Endothelial cell of umbilical vein (primary cell): ENCODE measurements around the gene POU3F1. TPM values are rescaled to one million over a fixed set of nuclear protein-coding genes. Genes with fewer than 3 reads are reported as not detected.
A peak's percentile ranks its signal among the peaks of the same experiment; 100 is the strongest.

Experiments used
- Bru-seq: library from RNA; stranded (reverse); fragments of 400-500 nt; gene quantifications from one replicate; lab custom pipeline; 2021; lab: Mats Ljungman, UMichigan
- BruChase-seq, 2 experiments: library from RNA; stranded (reverse); fragments of 400-500 nt; gene quantifications; one replicate each; lab custom pipeline; 2021; lab: Mats Ljungman, UMichigan
- BruUV-seq: library from RNA; stranded (reverse); fragments of 400-500 nt; replicated peaks from 2 replicates; lab custom pipeline; 2021; lab: Mats Ljungman, UMichigan
- CTCF ChIA-PET: fragments of 300-600, 350-600 bp; sonication (Branson Sonifier 250); formaldehyde crosslinking; loops from one replicate; lab custom pipeline; 2021; ENCODE audit warnings: antibody characterized with exemption, inconsistent platforms; lab: Charles Lee
- POLR2A ChIA-PET: fragments of 300-600, 350-600 bp; sonication (Branson Sonifier 250); formaldehyde crosslinking; loops from one replicate; lab custom pipeline; 2021; ENCODE audit warnings: antibody characterized with exemption, inconsistent platforms; lab: Charles Lee
- DNase-seq: peaks from one replicate; pipeline ENCODE4 v3.0.0-alpha.2; 2011; ENCODE audit warnings: low read depth, low spot score
- FAIRE-seq: peaks from 2 replicates; lab custom pipeline; 2011; peaks lifted over from hg19 to GRCh38; lab: Jason Lieb, UNC
- H2AFZ ChIP-seq: 2 replicates; pipeline ENCODE4 v1.6.0; 2012; ENCODE audit warnings: low read depth, low read length, control low read depth, inconsistent platforms
- H3K27ac ChIP-seq: 2 replicates; pipeline ENCODE4 v1.5.1; 2011; ENCODE audit warnings: low read depth, mild to moderate bottlenecking, control low read depth, low read length, moderate library complexity; ENCODE audit not compliant: insufficient read depth
- H3K27me3 ChIP-seq, 2 experiments: 2 replicates each; pipeline versions ENCODE4 v1.6.0 to v1.6.1; 2011; ENCODE audit warnings: low read length in 2 of 2, mixed read lengths in 1 of 2; ENCODE audit not compliant: control insufficient read depth in 2 of 2, insufficient read depth in 2 of 2
- H3K36me3 ChIP-seq, 2 experiments: 2 replicates in 1 of 2; 3 replicates in 1 of 2; pipeline ENCODE4 v1.5.1; 2011; ENCODE audit warnings: low read length in 2 of 2, mild to moderate bottlenecking in 1 of 2, moderate library complexity in 1 of 2; ENCODE audit not compliant: control insufficient read depth in 2 of 2, insufficient read depth in 2 of 2; ENCODE audit errors: extremely low read depth in 1 of 2
- H3K4me1 ChIP-seq: 3 replicates; pipeline ENCODE4 v1.5.1; 2011; ENCODE audit warnings: mild to moderate bottlenecking, low read length; ENCODE audit not compliant: control insufficient read depth, insufficient read depth; ENCODE audit errors: extremely low read depth
- H3K4me2 ChIP-seq: 2 replicates; pipeline ENCODE4 v1.6.1; 2011; ENCODE audit warnings: low read length, control low read depth, mixed read lengths; ENCODE audit not compliant: insufficient read depth
- H3K4me3 ChIP-seq, 3 experiments: fragments of 200-600 bp in 1 of 3; sonication (generic), shearing (Covaris generic) in 1 of 3; replicated peaks in 1 of 3; 2 replicates each; pipeline ENCODE4 v1.5.1; 2011 to 2016; ENCODE audit warnings: control low read depth in 3 of 3, low read length in 3 of 3, mild to moderate bottlenecking in 2 of 3, inconsistent platforms in 1 of 3, low read depth in 1 of 3, moderate library complexity in 1 of 3; ENCODE audit not compliant: insufficient read depth in 1 of 3
- H3K79me2 ChIP-seq: 2 replicates; pipeline ENCODE4 v1.6.0; 2012; ENCODE audit warnings: low read length, inconsistent platforms; ENCODE audit not compliant: control insufficient read depth, insufficient read depth
- H3K9ac ChIP-seq: replicated peaks from 2 replicates; pipeline ENCODE3; 2011; ENCODE audit warnings: low read length, control low read depth; ENCODE audit not compliant: insufficient read depth; ENCODE audit errors: extremely low read depth
- H3K9me1 ChIP-seq: replicated peaks from 3 replicates; pipeline ENCODE4 v1.6.0; 2011; ENCODE audit warnings: mild to moderate bottlenecking, low read length; ENCODE audit not compliant: control insufficient read depth, insufficient read depth; ENCODE audit errors: extremely low read depth
- H3K9me3 ChIP-seq: replicated peaks from 2 replicates; pipeline ENCODE4 v1.5.1; 2012; ENCODE audit warnings: low read length, inconsistent platforms; ENCODE audit not compliant: control insufficient read depth, insufficient read depth
- H4K20me1 ChIP-seq: replicated peaks from 2 replicates; pipeline ENCODE3; 2011; ENCODE audit warnings: mild to moderate bottlenecking, low read length; ENCODE audit not compliant: control insufficient read depth, insufficient read depth; ENCODE audit errors: extremely low read depth
- EZH2 ChIP-seq: IDR thresholded peaks from 2 replicates; pipeline ENCODE4 v1.6.1; 2012; ENCODE audit warnings: borderline replicate concordance, low read depth, mild to moderate bottlenecking, moderate library complexity, low read length, inconsistent platforms; ENCODE audit not compliant: severe bottlenecking
- FOS ChIP-seq: IDR thresholded peaks from 2 replicates; pipeline ENCODE4 v1.6.1; 2011; ENCODE audit warnings: mild to moderate bottlenecking, low read length, moderate library complexity, borderline replicate concordance; ENCODE audit not compliant: insufficient read depth
- GATA2 ChIP-seq: IDR thresholded peaks from 2 replicates; pipeline ENCODE4 v1.7.0; 2011; ENCODE audit warnings: low read depth, mild to moderate bottlenecking, moderate library complexity, mixed read lengths, low read length; ENCODE audit not compliant: insufficient read length, insufficient read depth
- JUN ChIP-seq: IDR thresholded peaks from 2 replicates; pipeline ENCODE4 v1.6.1; 2011; ENCODE audit warnings: borderline replicate concordance, low read depth; ENCODE audit not compliant: insufficient read length, insufficient read depth
- MYC ChIP-seq: IDR thresholded peaks from one replicate; pipeline ENCODE4 v1.6.1; 2011; ENCODE audit warnings: mild to moderate bottlenecking, low read depth, low read length
- POLR2A ChIP-seq: IDR thresholded peaks from 2 replicates; pipeline ENCODE4 v1.6.1; 2012; ENCODE audit warnings: low read depth, mild to moderate bottlenecking, control low read depth, low read length
- POLR2AphosphoS5 ChIP-seq: IDR thresholded peaks from 2 replicates; pipeline ENCODE4 v1.6.1; 2012; ENCODE audit warnings: low read depth, mild to moderate bottlenecking, control low read depth, low read length, moderate library complexity; ENCODE audit not compliant: insufficient read depth
- dilution Hi-C: fragments of 300-500 bp; cut with MboI; formaldehyde crosslinking; loops from one replicate; pipeline ENCODE4 v1.15.0; 2019; ENCODE audit warnings: low sequenced_read_pairs; ENCODE audit not compliant: extremely low pct_ligation_motif_present
- intact Hi-C: fragments of 100-400 bp; cut with micrococcal nuclease; formaldehyde crosslinking; loops from one replicate; pipeline ENCODE4 v1.10.0; 2022
- long read RNA-seq: library from polyadenylated mRNA; stranded (forward); transcript quantifications from one replicate; pipeline ENCODE4 v2.0.0, GENCODE V29; 2021
- polyA minus RNA-seq, 3 experiments: library from RNA; depleted of rRNA, polyadenylated mRNA; stranded (reverse); fragments of >200 nt; gene quantifications; 1 replicate in 1 of 3; 2 replicates in 2 of 3; pipeline ENCODE4 v1.2.3, GENCODE V29; 2011
- polyA plus RNA-seq, 4 experiments: library from polyadenylated mRNA; depleted of rRNA in 3 of 4; stranded (reverse) in 3 of 4; unstranded in 1 of 4; fragments of >200 nt; gene quantifications; 2 replicates each; pipeline versions ENCODE4 v1.2.1 to v1.2.3, GENCODE V29; 2011 to 2012; ENCODE audit warnings: missing spikeins in 1 of 4
- total RNA-seq: library from RNA; stranded (reverse); gene quantifications from 2 replicates; pipeline ENCODE4 v1.2.3, GENCODE V29; 2021
- TF ChIP-seq, protein P1 (sequence below), 2 donors: IDR thresholded peaks; 1 replicate in 1 of 2; 2 replicates in 1 of 2; pipeline ENCODE4 v1.5.1; 2011; ENCODE audit warnings: low read length in 2 of 2, mild to moderate bottlenecking in 2 of 2, moderate library complexity in 2 of 2, control low read depth in 1 of 2, inconsistent platforms in 1 of 2, low read depth in 1 of 2; ENCODE audit not compliant: insufficient read depth in 1 of 2; ENCODE audit errors: extremely low read depth in 1 of 2
- TF ChIP-seq, protein P2 (sequence below): IDR thresholded peaks from 2 replicates; pipeline ENCODE4 v1.6.1; 2011; ENCODE audit not compliant: insufficient read depth, insufficient read length

The POU3F1 gene
- not detected in 2 replicates for total RNA-seq
- not detected in 2 replicates for polyA plus RNA-seq
- polyA plus RNA-seq (2011; cell fraction: cytosol; rRNA removed), result not detected in 2 replicates
- not detected in 2 replicates for polyA plus RNA-seq (2011; cell fraction: nucleus; rRNA removed)
- polyA plus RNA-seq (2012), result not detected in 2 replicates
- polyA minus RNA-seq, result not detected in 2 replicates
- polyA minus RNA-seq (2011; cell fraction: cytosol; rRNA and poly(A)+ RNA removed), result not detected
- not detected in 2 replicates for polyA minus RNA-seq (2011; cell fraction: nucleus; rRNA and poly(A)+ RNA removed)
- not detected for Bru-seq, nascent RNA
- BruChase-seq, experiment 1, labeled RNA remaining after a 6-hour chase, result percentile 14 among the genes with signal in this experiment
- BruChase-seq, experiment 2, labeled RNA remaining after a 2-hour chase, result not detected
- long read RNA-seq, result 0 reads

DNA sequence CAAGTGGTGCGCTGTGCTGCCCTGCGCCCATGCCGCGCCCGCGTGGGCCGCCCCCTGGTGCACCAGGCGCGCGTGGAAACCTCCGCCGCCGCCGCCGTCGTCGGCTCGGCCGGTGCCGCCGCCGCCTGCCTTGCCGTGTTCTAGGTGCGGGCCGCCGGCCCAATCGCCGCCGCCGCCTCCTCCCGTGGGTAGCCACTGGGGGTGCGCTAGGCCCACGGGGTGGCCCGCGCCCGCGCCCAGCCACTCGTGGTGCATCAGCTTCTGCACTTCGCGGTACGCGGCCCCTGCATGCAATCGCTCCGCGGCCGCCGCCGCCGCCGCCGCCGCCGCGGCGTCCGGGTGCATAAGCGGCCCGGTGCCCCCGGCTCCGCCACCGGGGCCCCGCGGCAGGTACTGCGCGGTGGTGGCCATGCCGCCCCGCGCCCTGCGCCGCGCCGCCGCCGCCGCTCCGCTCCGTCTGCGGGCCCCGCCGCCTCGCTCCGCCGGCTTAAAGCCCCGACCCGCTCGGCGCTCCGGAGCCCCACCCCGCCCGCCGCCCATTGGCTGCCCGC lies at the start of gene POU3F1:
Gene POU3F1 (minus strand): TSS at position 461 of the 551 bp plus-strand sequence. CDS start 50 bp downstream, at position 411.
- H3K4me3 ChIP-seq, result peak within 1 kb of the TSS; percentile 26 to 37 (median 28)
- DNase-seq (no peak), FAIRE-seq (no peak)
- peaks cover 45 to 65% of the 10 kb centered on the region in 2 experiments for H3K27me3 ChIP-seq
- TF ChIP-seq FOS (no peak), EZH2 (no peak), POLR2AphosphoS5 (no peak), POLR2A (no peak), JUN (no peak), GATA2 (no peak), MYC (no peak)
- TF ChIP-seq, protein P1, sequence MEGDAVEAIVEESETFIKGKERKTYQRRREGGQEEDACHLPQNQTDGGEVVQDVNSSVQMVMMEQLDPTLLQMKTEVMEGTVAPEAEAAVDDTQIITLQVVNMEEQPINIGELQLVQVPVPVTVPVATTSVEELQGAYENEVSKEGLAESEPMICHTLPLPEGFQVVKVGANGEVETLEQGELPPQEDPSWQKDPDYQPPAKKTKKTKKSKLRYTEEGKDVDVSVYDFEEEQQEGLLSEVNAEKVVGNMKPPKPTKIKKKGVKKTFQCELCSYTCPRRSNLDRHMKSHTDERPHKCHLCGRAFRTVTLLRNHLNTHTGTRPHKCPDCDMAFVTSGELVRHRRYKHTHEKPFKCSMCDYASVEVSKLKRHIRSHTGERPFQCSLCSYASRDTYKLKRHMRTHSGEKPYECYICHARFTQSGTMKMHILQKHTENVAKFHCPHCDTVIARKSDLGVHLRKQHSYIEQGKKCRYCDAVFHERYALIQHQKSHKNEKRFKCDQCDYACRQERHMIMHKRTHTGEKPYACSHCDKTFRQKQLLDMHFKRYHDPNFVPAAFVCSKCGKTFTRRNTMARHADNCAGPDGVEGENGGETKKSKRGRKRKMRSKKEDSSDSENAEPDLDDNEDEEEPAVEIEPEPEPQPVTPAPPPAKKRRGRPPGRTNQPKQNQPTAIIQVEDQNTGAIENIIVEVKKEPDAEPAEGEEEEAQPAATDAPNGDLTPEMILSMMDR (IDR thresholded peaks at IDR 0.05; ENCODE audit: extremely low read depth in 1 of 2, insufficient read depth in 1 of 2, low read depth in 1 of 2, low read length in 2 of 2), result no peak
- TF ChIP-seq, protein P2, sequence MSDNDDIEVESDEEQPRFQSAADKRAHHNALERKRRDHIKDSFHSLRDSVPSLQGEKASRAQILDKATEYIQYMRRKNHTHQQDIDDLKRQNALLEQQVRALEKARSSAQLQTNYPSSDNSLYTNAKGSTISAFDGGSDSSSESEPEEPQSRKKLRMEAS, result no peak
- peaks cover 7% of the 10 kb centered on the region for H3K4me1 ChIP-seq
- CTCF ChIA-PET, result interaction anchor here (0.7 to 2.4 kb wide), 7 partner anchors 9 to 827 kb away, joined by 3 to 12 read pairs (median 5); partner anchors contain the start of gene MYCBP
- H3K9me3 ChIP-seq, result no peaks in the 10 kb centered on the region
- no peaks in the 10 kb centered on the region for H3K9me1 ChIP-seq
- H2AFZ ChIP-seq, result peak within 1 kb of the TSS; percentile 79
- H3K79me2 ChIP-seq, result no peaks in the 10 kb centered on the region
- no peak within 1 kb of the TSS for H3K27ac ChIP-seq
- intact Hi-C loops, result loop anchor here (5.0 kb wide), 1 partner anchor 91 kb away; no protein-coding TSS in a partner anchor
- POLR2A ChIA-PET, result no interaction called here
- H3K9ac ChIP-seq, result no peak within 1 kb of the TSS
- H3K4me2 ChIP-seq, result peak within 1 kb of the TSS; percentile 60
- H3K36me3 ChIP-seq, result no peaks in the 10 kb centered on the region
- no peaks in the 10 kb centered on the region for H4K20me1 ChIP-seq
- dilution Hi-C loops, result no loop called here
- no TSS peak for BruUV-seq
